WTC11 (cell line): Measurements from ENCODE around the gene ARAP2. TPM values are rescaled to one million over a fixed set of nuclear protein-coding genes. Genes with fewer than 3 reads are reported as not detected.

Source experiments
- ATAC-seq: fragments of 200-7000 bp; cut with Tn5 transposase; 2 replicates; pipeline ENCODE4 v1.10.0; 2021; ENCODE audit warnings: mild to moderate bottlenecking, moderate library complexity
- CTCF ChIA-PET: fragments of 300-600 bp; sonication (Branson Sonifier 250); formaldehyde crosslinking; loops from one replicate; lab custom pipeline; 2021; ENCODE audit warnings: antibody characterized with exemption; lab: Charles Lee
- POLR2A ChIA-PET: fragments of 350-600 bp; sonication (Branson Sonifier 250); formaldehyde crosslinking; loops from one replicate; lab custom pipeline; 2021; ENCODE audit warnings: antibody characterized with exemption; lab: Charles Lee
- DNase-seq: peaks from one replicate; pipeline ENCODE4 v3.0.0; 2021; ENCODE audit warnings: low spot score
- H3K27ac Mint-ChIP-seq: 2 replicates; pipeline ENCODE4 v1.8.0; 2021; ENCODE audit warnings: mixed read lengths
- H3K27me3 Mint-ChIP-seq: 2 replicates; pipeline ENCODE4 v1.8.0; 2021; ENCODE audit warnings: low read depth, mild to moderate bottlenecking, moderate library complexity, mixed read lengths
- H3K36me3 Mint-ChIP-seq: 2 replicates; pipeline ENCODE4 v1.8.0; 2021; ENCODE audit warnings: mixed read lengths
- H3K4me1 Mint-ChIP-seq: 2 replicates; pipeline ENCODE4 v1.8.0; 2022; ENCODE audit warnings: mixed read lengths
- H3K4me3 Mint-ChIP-seq: 2 replicates; pipeline ENCODE4 v1.8.0; 2021; ENCODE audit warnings: mild to moderate bottlenecking, moderate library complexity, mixed read lengths
- H3K9me3 Mint-ChIP-seq: 2 replicates; pipeline ENCODE4 v1.8.0; 2021; ENCODE audit warnings: mixed read lengths
- ATF2 ChIP-seq: sonication (generic); formaldehyde crosslinking; IDR thresholded peaks from 2 replicates; pipeline ENCODE4 v1.8.1; 2022; ENCODE audit warnings: low read depth, missing genetic modification reagents, borderline replicate concordance
- ATF6 ChIP-seq: sonication (generic); formaldehyde crosslinking; IDR thresholded peaks from 2 replicates; pipeline ENCODE4 v1.8.1; 2023; ENCODE audit warnings: mild to moderate bottlenecking, missing genetic modification reagents
- ERG ChIP-seq: fragments of 250-450 bp; sonication (Bioruptor Pico); IDR thresholded peaks from 2 replicates; pipeline ENCODE4 v1.8.0; 2021; ENCODE audit warnings: mild to moderate bottlenecking
- GABPB1 ChIP-seq: sonication (generic); formaldehyde crosslinking; IDR thresholded peaks from 2 replicates; pipeline ENCODE4 v1.8.1; 2023; ENCODE audit warnings: mild to moderate bottlenecking, missing genetic modification reagents
- HMGA2 ChIP-seq: fragments of 250-450 bp; sonication (Bioruptor Pico); IDR thresholded peaks from 2 replicates; pipeline ENCODE4 v1.4.0; 2021; ENCODE audit warnings: mild to moderate bottlenecking, moderate library complexity
- NFATC4 ChIP-seq: fragments of 250-450 bp; sonication (Bioruptor Pico); IDR thresholded peaks from 2 replicates; pipeline ENCODE4 v1.9.0; 2021; ENCODE audit warnings: mild to moderate bottlenecking
- NFYB ChIP-seq: sonication (generic); formaldehyde crosslinking; conservative IDR thresholded peaks from 2 replicates; pipeline ENCODE4 v1.8.0; 2022; ENCODE audit warnings: low read depth, missing genetic modification reagents
- PRRX2 ChIP-seq: fragments of 250-450 bp; sonication (Bioruptor Pico); IDR thresholded peaks from 2 replicates; pipeline ENCODE4 v1.8.0; 2021; ENCODE audit warnings: mild to moderate bottlenecking
- RELA ChIP-seq: sonication (generic); formaldehyde crosslinking; IDR thresholded peaks from 2 replicates; pipeline ENCODE4 v1.8.1; 2022; ENCODE audit warnings: missing genetic modification reagents, mild to moderate bottlenecking, borderline replicate concordance
- SMAD4 ChIP-seq: sonication (generic); formaldehyde crosslinking; IDR thresholded peaks from 2 replicates; pipeline ENCODE4 v1.8.0; 2022; ENCODE audit warnings: mild to moderate bottlenecking, missing genetic modification reagents
- SP1 ChIP-seq: sonication (generic); formaldehyde crosslinking; conservative IDR thresholded peaks from 2 replicates; pipeline ENCODE4 v1.8.1; 2022; ENCODE audit warnings: missing genetic modification reagents
- TCF7 ChIP-seq: sonication (generic); formaldehyde crosslinking; IDR thresholded peaks from 2 replicates; pipeline ENCODE4 v1.8.0; 2022; ENCODE audit warnings: mild to moderate bottlenecking, low read depth, missing genetic modification reagents, moderate library complexity
- TEAD1 ChIP-seq: sonication (generic); formaldehyde crosslinking; IDR thresholded peaks from 2 replicates; pipeline ENCODE4 v1.8.0; 2022; ENCODE audit warnings: mild to moderate bottlenecking, missing genetic modification reagents
- TP53 ChIP-seq: sonication (generic); formaldehyde crosslinking; IDR thresholded peaks from 2 replicates; pipeline ENCODE4 v1.8.1; 2023; ENCODE audit warnings: mild to moderate bottlenecking, missing genetic modification reagents
- ZNF263 ChIP-seq: sonication (generic); formaldehyde crosslinking; IDR thresholded peaks from 2 replicates; pipeline ENCODE4 v1.8.1; 2022; ENCODE audit warnings: low read depth, mild to moderate bottlenecking, moderate library complexity, missing genetic modification reagents
- ZSCAN18 ChIP-seq: fragments of 250-450 bp; sonication (Bioruptor Pico); IDR thresholded peaks from 2 replicates; pipeline ENCODE4 v2.1.2; 2022; ENCODE audit warnings: mild to moderate bottlenecking, moderate library complexity
- total RNA-seq: library from RNA; stranded (reverse); gene quantifications from 3 replicates; pipeline ENCODE4 v1.2.3, GENCODE V29; 2021
- TF ChIP-seq, protein P1 (sequence below): sonication (generic); formaldehyde crosslinking; IDR thresholded peaks from 2 replicates; pipeline ENCODE4 v1.8.0; 2022; ENCODE audit warnings: missing genetic modification reagents
- TF ChIP-seq, protein P2 (sequence below): sonication (generic); formaldehyde crosslinking; IDR thresholded peaks from 2 replicates; pipeline ENCODE4 v1.8.0; 2022; ENCODE audit warnings: mild to moderate bottlenecking, missing genetic modification reagents
- TF ChIP-seq, protein P3 (sequence below): sonication (generic); formaldehyde crosslinking; IDR thresholded peaks from 2 replicates; pipeline ENCODE4 v1.8.1; 2022; ENCODE audit warnings: low read depth, mild to moderate bottlenecking, moderate library complexity, missing genetic modification reagents, borderline replicate concordance
- TF ChIP-seq, protein P4 (sequence below): sonication (generic); formaldehyde crosslinking; IDR thresholded peaks from 2 replicates; pipeline ENCODE4 v1.8.0; 2022; ENCODE audit warnings: mild to moderate bottlenecking, missing genetic modification reagents

ARAP2 gene
- total RNA-seq, 1 experiment from 2014 or later = 1.0 TPM

GRCh38 chr4:36091997-36092396 is 152.3 kb downstream of the ARAP2 start:
- ATAC-seq (no peak), DNase-seq (no peak)
- H3K36me3 Mint-ChIP-seq = no peaks in the 10 kb centered on the region
- ChIA-PET POLR2A (no interaction called here), CTCF (no interaction called here)
- no peaks in the 10 kb centered on the region for H3K4me1 Mint-ChIP-seq
- H3K27ac Mint-ChIP-seq = no peak overlapping the region
- no peaks in the 10 kb centered on the region for H3K9me3 Mint-ChIP-seq
- no peak overlapping the region for H3K4me3 Mint-ChIP-seq
- no peaks in the 10 kb centered on the region for H3K27me3 Mint-ChIP-seq
- TF ChIP-seq ATF6 (CRISPR knock-in tag) = no peak
- no peak for TF ChIP-seq RELA (CRISPR knock-in tag)
- TF ChIP-seq TP53 (CRISPR knock-in tag) = no peak
- TF ChIP-seq NFYB = no peak
- TF ChIP-seq, protein P1, sequence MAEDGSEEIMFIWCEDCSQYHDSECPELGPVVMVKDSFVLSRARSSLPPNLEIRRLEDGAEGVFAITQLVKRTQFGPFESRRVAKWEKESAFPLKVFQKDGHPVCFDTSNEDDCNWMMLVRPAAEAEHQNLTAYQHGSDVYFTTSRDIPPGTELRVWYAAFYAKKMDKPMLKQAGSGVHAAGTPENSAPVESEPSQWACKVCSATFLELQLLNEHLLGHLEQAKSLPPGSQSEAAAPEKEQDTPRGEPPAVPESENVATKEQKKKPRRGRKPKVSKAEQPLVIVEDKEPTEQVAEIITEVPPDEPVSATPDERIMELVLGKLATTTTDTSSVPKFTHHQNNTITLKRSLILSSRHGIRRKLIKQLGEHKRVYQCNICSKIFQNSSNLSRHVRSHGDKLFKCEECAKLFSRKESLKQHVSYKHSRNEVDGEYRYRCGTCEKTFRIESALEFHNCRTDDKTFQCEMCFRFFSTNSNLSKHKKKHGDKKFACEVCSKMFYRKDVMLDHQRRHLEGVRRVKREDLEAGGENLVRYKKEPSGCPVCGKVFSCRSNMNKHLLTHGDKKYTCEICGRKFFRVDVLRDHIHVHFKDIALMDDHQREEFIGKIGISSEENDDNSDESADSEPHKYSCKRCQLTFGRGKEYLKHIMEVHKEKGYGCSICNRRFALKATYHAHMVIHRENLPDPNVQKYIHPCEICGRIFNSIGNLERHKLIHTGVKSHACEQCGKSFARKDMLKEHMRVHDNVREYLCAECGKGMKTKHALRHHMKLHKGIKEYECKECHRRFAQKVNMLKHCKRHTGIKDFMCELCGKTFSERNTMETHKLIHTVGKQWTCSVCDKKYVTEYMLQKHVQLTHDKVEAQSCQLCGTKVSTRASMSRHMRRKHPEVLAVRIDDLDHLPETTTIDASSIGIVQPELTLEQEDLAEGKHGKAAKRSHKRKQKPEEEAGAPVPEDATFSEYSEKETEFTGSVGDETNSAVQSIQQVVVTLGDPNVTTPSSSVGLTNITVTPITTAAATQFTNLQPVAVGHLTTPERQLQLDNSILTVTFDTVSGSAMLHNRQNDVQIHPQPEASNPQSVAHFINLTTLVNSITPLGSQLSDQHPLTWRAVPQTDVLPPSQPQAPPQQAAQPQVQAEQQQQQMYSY (CRISPR knock-in tag) = no peak
- TF ChIP-seq PRRX2 (CRISPR knock-in tag) = no peak
- TF ChIP-seq GABPB1 (CRISPR knock-in tag) = no peak
- TF ChIP-seq, protein P2, sequence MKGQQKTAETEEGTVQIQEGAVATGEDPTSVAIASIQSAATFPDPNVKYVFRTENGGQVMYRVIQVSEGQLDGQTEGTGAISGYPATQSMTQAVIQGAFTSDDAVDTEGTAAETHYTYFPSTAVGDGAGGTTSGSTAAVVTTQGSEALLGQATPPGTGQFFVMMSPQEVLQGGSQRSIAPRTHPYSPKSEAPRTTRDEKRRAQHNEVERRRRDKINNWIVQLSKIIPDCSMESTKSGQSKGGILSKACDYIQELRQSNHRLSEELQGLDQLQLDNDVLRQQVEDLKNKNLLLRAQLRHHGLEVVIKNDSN (CRISPR knock-in tag) = no peak
- TF ChIP-seq ZNF263 (CRISPR knock-in tag) = no peak
- TF ChIP-seq HMGA2 = no peak
- TF ChIP-seq TCF7 (CRISPR knock-in tag) = no peak
- no peak for TF ChIP-seq ATF2 (CRISPR knock-in tag)
- no peak for TF ChIP-seq SMAD4 (CRISPR knock-in tag)
- no peak for TF ChIP-seq SP1 (CRISPR knock-in tag)
- TF ChIP-seq, protein P3, sequence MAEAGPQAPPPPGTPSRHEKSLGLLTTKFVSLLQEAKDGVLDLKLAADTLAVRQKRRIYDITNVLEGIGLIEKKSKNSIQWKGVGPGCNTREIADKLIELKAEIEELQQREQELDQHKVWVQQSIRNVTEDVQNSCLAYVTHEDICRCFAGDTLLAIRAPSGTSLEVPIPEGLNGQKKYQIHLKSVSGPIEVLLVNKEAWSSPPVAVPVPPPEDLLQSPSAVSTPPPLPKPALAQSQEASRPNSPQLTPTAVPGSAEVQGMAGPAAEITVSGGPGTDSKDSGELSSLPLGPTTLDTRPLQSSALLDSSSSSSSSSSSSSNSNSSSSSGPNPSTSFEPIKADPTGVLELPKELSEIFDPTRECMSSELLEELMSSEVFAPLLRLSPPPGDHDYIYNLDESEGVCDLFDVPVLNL (CRISPR knock-in tag) = no peak
- TF ChIP-seq, protein P4, sequence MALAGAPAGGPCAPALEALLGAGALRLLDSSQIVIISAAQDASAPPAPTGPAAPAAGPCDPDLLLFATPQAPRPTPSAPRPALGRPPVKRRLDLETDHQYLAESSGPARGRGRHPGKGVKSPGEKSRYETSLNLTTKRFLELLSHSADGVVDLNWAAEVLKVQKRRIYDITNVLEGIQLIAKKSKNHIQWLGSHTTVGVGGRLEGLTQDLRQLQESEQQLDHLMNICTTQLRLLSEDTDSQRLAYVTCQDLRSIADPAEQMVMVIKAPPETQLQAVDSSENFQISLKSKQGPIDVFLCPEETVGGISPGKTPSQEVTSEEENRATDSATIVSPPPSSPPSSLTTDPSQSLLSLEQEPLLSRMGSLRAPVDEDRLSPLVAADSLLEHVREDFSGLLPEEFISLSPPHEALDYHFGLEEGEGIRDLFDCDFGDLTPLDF (CRISPR knock-in tag) = no peak
- TF ChIP-seq TEAD1 (CRISPR knock-in tag) = no peak
- no peak for TF ChIP-seq ZSCAN18
- TF ChIP-seq NFATC4 (CRISPR knock-in tag) = no peak
- TF ChIP-seq ERG (CRISPR knock-in tag) = no peak
